H1 (cell line): ENCODE data around the gene B3GALNT1. TPM values are rescaled to one million over a fixed set of nuclear protein-coding genes. Genes with fewer than 3 reads are reported as not detected.
A peak's percentile ranks its signal among the peaks of the same experiment; 100 is the strongest.

Experiments
- ASH2L ChIP-seq: fragments of 200-600, 300-600 bp; sonication (generic); IDR thresholded peaks from one replicate; pipeline ENCODE4 v1.7.1; 2017; ENCODE audit warnings: low read length
- CBX5 ChIP-seq: fragments of 300-800, 300-1000 bp; sonication (generic); IDR thresholded peaks from 2 replicates; pipeline ENCODE4 v1.7.1; 2016; ENCODE audit warnings: antibody characterized with exemption, low read length, low read depth
- CEBPB ChIP-seq: IDR thresholded peaks from 2 replicates; pipeline ENCODE4 v1.6.1; 2012; ENCODE audit warnings: low read depth, low read length
- CHD7 ChIP-seq: fragments of 300-600 bp; sonication (generic); IDR thresholded peaks from 2 replicates; pipeline ENCODE4 v1.7.1; 2012; ENCODE audit warnings: low read length, moderate library complexity, mild to moderate bottlenecking, inconsistent platforms; ENCODE audit not compliant: insufficient replicate concordance
- CREB1 ChIP-seq: IDR thresholded peaks from 2 replicates; pipeline ENCODE4 v1.6.1; 2012; ENCODE audit warnings: inconsistent platforms
- EGR1 ChIP-seq: IDR thresholded peaks from 2 replicates; pipeline ENCODE4 v1.6.1; 2011; ENCODE audit warnings: low read depth, low read length, borderline replicate concordance
- EZH2 ChIP-seq: fragments of 200-600 bp; sonication (generic); IDR thresholded peaks from 2 replicates; pipeline ENCODE4 v1.7.1; 2012; ENCODE audit warnings: low read depth, mild to moderate bottlenecking, moderate library complexity, low read length, inconsistent platforms; ENCODE audit not compliant: severe bottlenecking
- GTF2F1 ChIP-seq: IDR thresholded peaks from 2 replicates; pipeline ENCODE4 v1.6.1; 2012; ENCODE audit warnings: low read depth, low read length, improper control_type of control experiment, borderline replicate concordance
- POU5F1 ChIP-seq: IDR thresholded peaks from 2 replicates; pipeline ENCODE4 v1.6.1; 2011; ENCODE audit warnings: low read depth, mild to moderate bottlenecking, low read length, moderate library complexity
- RBBP5 ChIP-seq: IDR thresholded peaks from 2 replicates; pipeline ENCODE4 v1.7.1; 2012; ENCODE audit warnings: low read depth, mild to moderate bottlenecking, inconsistent platforms, low read length, moderate library complexity, borderline replicate concordance
- polyA plus RNA-seq, 7 experiments: library from polyadenylated mRNA; depleted of rRNA in 3 of 7; stranded (reverse) in 5 of 7; unstranded in 2 of 7; fragments of >200 nt in 5 of 7; fragments of 200-250 nt in 2 of 7; gene quantifications; 1 replicate in 5 of 7; 2 replicates in 1 of 7; 4 replicates in 1 of 7; pipeline versions ENCODE4 v1.2.1 to v1.2.3, GENCODE V29; 2011 to 2013; ENCODE audit warnings: missing spikeins in 2 of 7, mixed read lengths in 2 of 7
- total RNA-seq: library from RNA; stranded (reverse); fragmentation: NEBNext Ultra II Directional; extraction: Animal tissue kit (Norgen Biotek cat#: 25700); gene quantifications from 2 replicates; pipeline ENCODE4 v1.2.1, GENCODE V29; 2021

Gene B3GALNT1
- total and polyA plus RNA-seq, 2 of the 8 experiments (the other 6 are each of a cell fraction or from before 2014, with no cell fraction given), result 5.0 to 8.1 TPM

- TF ChIP-seq CHD7 (no peak), CEBPB (no peak), CREB1 (peak; percentile 17; the same call in 1 of the 2 replicates), CBX5 (no peak), EZH2 (peak; percentile 68), ASH2L (peak; percentile 90), GTF2F1 (no peak), RBBP5 (peak; percentile 80), EGR1 (no peak), POU5F1 (no peak)
Observed at GRCh38 chr3:161104561-161105551, at the start of gene B3GALNT1 (continued).
